Common myeloid progenitor, CD34-positive (primary cell): ENCODE results near the gene PLXNA4.

Experiments used
- CTCF ChIA-PET: fragments of 350-600 bp; sonication (Branson Sonifier 250); formaldehyde crosslinking; loops from one replicate; lab custom pipeline; 2021; ENCODE audit warnings: antibody characterized with exemption; lab: Charles Lee
- POLR2A ChIA-PET: fragments of 350-600 bp; sonication (Branson Sonifier 250); formaldehyde crosslinking; loops from one replicate; lab custom pipeline; 2021; ENCODE audit warnings: antibody characterized with exemption; lab: Charles Lee
- DNase-seq, 3 donors: peaks; one replicate each; pipeline versions ENCODE4 v3.0.0 to v3.0.0-alpha.2; 2013
- H3K27ac ChIP-seq, 2 experiments: 1 replicate in 1 of 2; 2 replicates in 1 of 2; pipeline ENCODE4 v1.7.0; 2013; ENCODE audit warnings: inconsistent platforms in 2 of 2, low read length in 2 of 2, mild to moderate bottlenecking in 2 of 2, low read depth in 1 of 2, moderate library complexity in 1 of 2; ENCODE audit not compliant: severe bottlenecking in 2 of 2, insufficient read depth in 1 of 2, poor library complexity in 1 of 2
- H3K27me3 ChIP-seq, 5 experiments: replicated peaks in 2 of 5; 1 replicate in 3 of 5; 2 replicates in 2 of 5; pipeline versions ENCODE4 v1.6.1 to v1.7.0; 2013; ENCODE audit warnings: low read length in 4 of 5, mild to moderate bottlenecking in 2 of 5, moderate library complexity in 2 of 5, inconsistent platforms in 1 of 5; ENCODE audit not compliant: insufficient read depth in 5 of 5, control insufficient read depth in 4 of 5
- H3K36me3 ChIP-seq, 4 experiments: 1 replicate in 2 of 4; 2 replicates in 2 of 4; pipeline versions ENCODE4 v1.6.1 to v1.7.0; 2013; ENCODE audit warnings: low read length in 3 of 4, control low read depth in 1 of 4, mild to moderate bottlenecking in 1 of 4; ENCODE audit not compliant: control insufficient read depth in 4 of 4, insufficient read depth in 4 of 4
- H3K4me1 ChIP-seq, 4 experiments: 1 replicate in 3 of 4; 2 replicates in 1 of 4; pipeline versions ENCODE4 v1.6.1 to v1.7.1; 2013; ENCODE audit warnings: low read length in 3 of 4, mild to moderate bottlenecking in 3 of 4, control low read depth in 1 of 4, inconsistent platforms in 1 of 4, moderate library complexity in 1 of 4; ENCODE audit not compliant: control insufficient read depth in 4 of 4, insufficient read depth in 4 of 4; ENCODE audit errors: control extremely low read depth in 1 of 4
- H3K4me3 ChIP-seq, 7 experiments: 1 replicate in 4 of 7; 2 replicates in 3 of 7; pipeline versions ENCODE4 v1.5.1 to v1.7.0; 2013; ENCODE audit warnings: mild to moderate bottlenecking in 7 of 7, low read length in 6 of 7, moderate library complexity in 6 of 7, inconsistent platforms in 2 of 7, low read depth in 2 of 7, control low read depth in 1 of 7; ENCODE audit not compliant: insufficient read depth in 4 of 7, control insufficient read depth in 1 of 7; ENCODE audit errors: extremely low read depth in 1 of 7
- H3K9me3 ChIP-seq, 5 experiments: 1 replicate in 4 of 5; 2 replicates in 1 of 5; pipeline versions ENCODE4 v1.6.1 to v1.7.1; 2013; ENCODE audit warnings: low read length in 4 of 5, mild to moderate bottlenecking in 2 of 5, inconsistent platforms in 1 of 5, low read depth in 1 of 5, moderate library complexity in 1 of 5; ENCODE audit not compliant: control insufficient read depth in 4 of 5, insufficient read depth in 2 of 5; ENCODE audit errors: control extremely low read depth in 1 of 5
- WGBS: methylation state at CpG from one replicate; pipeline ENCODE4 v1.1.5; 2013; ENCODE audit not compliant: insufficient coverage; 5-methylcytosine and 5-hydroxymethylcytosine counted together

PLXNA4 gene

DNA sequence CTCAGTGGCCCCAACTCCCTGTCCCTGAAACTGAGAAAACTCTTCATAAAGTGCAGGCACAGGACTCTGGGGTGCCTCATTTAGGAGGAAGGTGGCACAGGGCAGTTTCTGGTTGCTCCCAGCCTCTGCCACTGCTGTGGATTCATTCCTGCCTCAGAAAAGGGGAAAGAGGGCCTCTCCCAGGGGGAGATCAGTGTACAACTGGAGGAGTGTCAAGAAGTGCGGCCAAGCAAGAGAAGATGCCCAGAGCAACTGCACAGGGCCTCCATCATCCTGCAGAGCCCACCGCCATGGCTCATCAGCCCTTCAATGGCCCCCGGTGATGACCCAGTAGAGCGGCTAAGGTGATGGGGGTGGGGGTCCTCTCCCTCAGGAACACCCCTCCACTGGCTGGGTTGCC, 150.3 kb downstream of the PLXNA4 start:
- H3K4me3 ChIP-seq = no peak overlapping the region
- peaks cover 0 to 43% (median 3%) of the 10 kb centered on the region in 4 experiments for H3K4me1 ChIP-seq
- no peaks in the 10 kb centered on the region for H3K27me3 ChIP-seq
- WGBS = 100% methylated on average over 4 of the region's 4 CpGs
- H3K27ac ChIP-seq = no peak overlapping the region
- no peak for DNase-seq
- CTCF ChIA-PET = no interaction called here
- POLR2A ChIA-PET = no interaction called here
- no peaks in the 10 kb centered on the region for H3K9me3 ChIP-seq
- H3K36me3 ChIP-seq = no peaks in the 10 kb centered on the region

DNA sequence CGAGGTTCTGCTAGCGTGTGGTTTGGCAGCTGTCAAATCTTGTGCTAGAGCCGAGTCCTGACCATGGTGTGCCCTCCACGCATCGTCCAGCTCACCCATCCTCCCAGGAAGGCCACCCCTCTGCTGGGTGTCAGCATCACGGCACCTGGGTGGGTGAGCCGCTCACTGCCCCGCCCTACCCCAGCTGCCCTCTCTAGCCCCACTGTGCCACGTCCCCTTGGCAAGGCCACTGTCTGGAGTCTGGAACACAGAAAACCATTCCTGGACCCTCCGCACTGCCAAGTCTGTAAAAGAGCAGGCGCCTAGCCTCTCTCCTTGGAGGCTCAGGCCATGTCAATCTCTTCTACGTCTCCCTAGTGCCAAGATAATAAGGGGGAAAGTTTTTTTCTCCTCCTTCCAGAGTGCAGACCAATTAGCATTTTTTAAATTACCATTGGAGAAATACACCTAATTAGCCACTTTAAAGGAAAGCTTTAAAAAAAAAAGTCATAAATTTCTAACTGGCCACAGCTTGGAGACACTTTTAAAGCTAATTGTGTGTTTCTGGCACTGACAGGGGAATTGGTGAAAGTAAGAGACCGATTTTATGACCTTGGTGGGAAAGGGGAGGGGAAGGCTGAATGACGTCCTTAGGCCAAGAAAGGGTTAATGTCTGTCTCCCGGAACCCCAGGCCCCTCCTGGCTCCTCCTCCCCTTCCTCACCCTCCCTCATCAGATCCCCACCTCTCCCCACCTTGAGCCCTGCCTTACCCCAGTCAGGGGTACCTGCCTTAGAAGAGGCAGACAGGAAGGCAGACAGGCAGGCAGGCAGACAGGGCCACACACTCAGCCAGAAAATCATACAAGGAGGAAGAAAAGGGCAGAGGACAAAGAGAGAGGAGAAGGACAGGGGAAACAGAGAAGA, 151.2 kb downstream of the PLXNA4 start:
- no peaks in the 10 kb centered on the region for H3K36me3 ChIP-seq
- H3K27me3 ChIP-seq = no peaks in the 10 kb centered on the region
- no peaks in the 10 kb centered on the region for H3K9me3 ChIP-seq
- ChIA-PET CTCF (interaction anchor here (1.0 kb wide), 1 partner anchor 12 kb away, joined by 3 read pairs; no protein-coding TSS in a partner anchor), POLR2A (no interaction called here)
- peaks cover 0 to 34% (median 0%) of the 10 kb centered on the region in 4 experiments for H3K4me1 ChIP-seq
- 99% methylated on average over 10 of the region's 15 CpGs for WGBS
- no peak overlapping the region for H3K4me3 ChIP-seq
- H3K27ac ChIP-seq = no peak overlapping the region
- no peak for DNase-seq

DNA sequence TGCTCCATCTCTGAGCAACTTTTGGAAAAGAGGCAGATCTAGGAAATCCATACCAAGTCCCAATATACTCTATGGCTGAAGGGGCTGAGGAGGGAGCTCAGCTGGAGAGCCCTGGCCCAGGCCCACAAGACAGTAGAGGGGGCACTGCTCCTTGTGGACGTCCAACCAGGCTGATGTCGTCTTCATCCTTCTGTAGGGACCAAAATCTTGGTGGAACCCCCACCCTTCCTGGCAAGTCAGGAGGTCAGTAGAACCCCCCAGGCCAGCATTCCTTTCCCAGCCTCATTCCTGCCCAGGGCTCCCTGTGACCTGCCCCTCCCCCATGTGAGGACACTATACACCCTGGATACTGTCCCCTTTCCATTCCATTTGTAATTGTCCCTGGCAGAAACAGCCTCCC, 152.0 kb downstream of the PLXNA4 start:
- ChIA-PET CTCF (interaction anchor here (1.1 kb wide), 1 partner anchor 15 kb away, joined by 3 read pairs; no protein-coding TSS in a partner anchor), POLR2A (no interaction called here)
- Histone ChIP-seq H3K36me3 (no peaks in the 10 kb centered on the region), H3K27me3 (no peaks in the 10 kb centered on the region), H3K4me1 (peaks cover 0 to 29% (median 0%) of the 10 kb centered on the region in 4 experiments), H3K9me3 (no peaks in the 10 kb centered on the region), H3K27ac (no peak overlapping the region), H3K4me3 (no peak overlapping the region)
- 100% methylated on average over 2 of the region's 2 CpGs for WGBS
- DNase-seq = no peak

DNA sequence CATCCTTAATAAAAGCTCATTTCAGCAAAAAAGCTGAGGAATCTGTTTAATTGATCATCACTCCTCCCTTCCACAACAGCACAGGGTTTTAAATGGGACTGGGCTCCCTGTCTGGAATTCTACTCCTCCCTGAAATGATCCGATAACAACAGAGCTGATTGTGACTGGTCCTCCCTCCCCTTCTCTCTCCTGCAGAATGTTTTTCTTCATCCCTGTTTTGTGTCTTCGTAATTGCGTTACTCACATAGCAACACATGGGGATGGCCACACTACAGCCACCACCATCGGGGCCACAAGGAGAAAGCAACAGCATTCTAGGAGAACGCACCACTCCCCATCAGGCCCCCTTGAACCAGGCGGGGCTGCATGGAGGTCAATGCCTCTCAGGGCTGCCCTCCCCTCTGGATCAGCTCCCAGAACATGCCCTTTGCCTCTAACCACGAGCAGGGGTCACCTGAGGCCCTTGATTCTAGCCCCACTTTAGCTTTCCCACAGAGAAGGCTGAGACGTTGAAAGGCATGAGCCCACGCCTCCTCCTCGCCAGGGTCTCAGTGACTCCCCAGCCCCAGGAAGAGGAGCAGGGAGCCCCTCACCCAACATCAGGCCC, 152.6 kb downstream of the PLXNA4 start:
- Histone ChIP-seq H3K27me3 (no peaks in the 10 kb centered on the region), H3K27ac (no peak overlapping the region), H3K4me3 (no peak overlapping the region), H3K9me3 (no peaks in the 10 kb centered on the region), H3K4me1 (peaks cover 0 to 34% (median under 1%) of the 10 kb centered on the region in 4 experiments), H3K36me3 (no peaks in the 10 kb centered on the region)
- 90% methylated on average over 8 of the region's 10 CpGs for WGBS
- DNase-seq = no peak
- POLR2A ChIA-PET = no interaction called here
- CTCF ChIA-PET = interaction anchor here (0.6 to 1.1 kb wide), 2 partner anchors 16 to 210 kb away, joined by 3 read pairs; no protein-coding TSS in a partner anchor

DNA sequence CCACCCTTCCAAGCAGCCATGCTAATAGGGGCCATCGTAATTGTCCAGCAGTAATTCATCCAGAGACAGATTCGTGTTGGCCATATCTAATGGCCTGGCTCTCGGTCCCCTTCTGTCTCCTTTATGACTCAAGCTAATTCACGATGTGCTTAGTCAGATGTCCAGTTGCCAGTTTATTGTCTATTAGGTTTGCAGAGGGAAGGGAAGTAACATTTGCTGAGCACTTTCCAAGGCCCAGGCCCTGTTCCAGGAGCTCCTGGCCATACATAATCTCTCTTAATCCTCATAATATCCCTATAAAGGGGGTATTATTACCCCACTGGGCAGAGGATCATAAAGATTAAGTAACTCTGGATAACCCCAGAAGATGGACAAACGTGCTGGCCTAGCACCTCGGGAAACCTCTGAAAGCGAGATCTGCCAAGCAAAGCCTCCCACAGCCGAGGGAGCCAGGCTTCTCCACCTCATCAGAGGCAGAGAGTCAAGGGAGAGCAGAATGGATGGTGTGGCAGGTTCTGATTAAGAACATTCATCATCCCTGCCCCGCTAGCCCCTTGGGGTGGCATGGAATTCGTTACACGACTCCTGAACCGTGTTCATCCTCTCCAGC, 153.7 kb downstream of the PLXNA4 start:
- Histone ChIP-seq H3K4me3 (no peak overlapping the region), H3K27me3 (no peaks in the 10 kb centered on the region), H3K9me3 (no peaks in the 10 kb centered on the region), H3K4me1 (peaks cover 0 to 35% (median under 1%) of the 10 kb centered on the region in 4 experiments), H3K36me3 (no peaks in the 10 kb centered on the region), H3K27ac (no peak overlapping the region)
- POLR2A ChIA-PET = no interaction called here
- DNase-seq = no peak
- CTCF ChIA-PET = interaction anchor here (2.1 kb wide), 1 partner anchor 94 kb away, joined by 5 read pairs; no protein-coding TSS in a partner anchor
- 97% methylated on average over 9 of the region's 12 CpGs for WGBS

DNA sequence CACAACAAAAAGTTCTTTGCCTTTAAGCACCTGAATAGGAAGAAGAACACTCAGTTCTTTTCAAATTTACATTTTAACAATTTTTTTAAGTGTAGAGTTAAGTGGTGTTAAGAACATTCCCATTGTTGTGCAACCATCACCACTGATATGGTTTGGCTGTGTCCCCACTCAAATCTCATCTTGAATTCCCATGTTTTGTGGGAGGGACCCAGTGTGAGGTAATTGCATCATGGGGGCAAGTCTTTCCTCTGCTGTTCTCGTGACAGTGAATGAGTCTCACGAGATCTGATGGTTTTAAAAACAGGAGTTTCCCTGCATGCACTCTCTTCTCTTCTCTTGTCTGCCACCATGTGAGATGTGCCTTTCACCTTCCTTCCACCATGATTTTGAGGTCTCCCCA, 155.7 kb downstream of the PLXNA4 start:
- DNase-seq = no peak
- Histone ChIP-seq H3K36me3 (no peaks in the 10 kb centered on the region), H3K27ac (no peak overlapping the region), H3K4me1 (peaks cover 0 to 16% (median under 1%) of the 10 kb centered on the region in 4 experiments), H3K4me3 (no peak overlapping the region), H3K27me3 (no peaks in the 10 kb centered on the region), H3K9me3 (no peaks in the 10 kb centered on the region)
- ChIA-PET POLR2A (no interaction called here), CTCF (interaction anchor here (1.1 to 2.1 kb wide), 2 partner anchors 18 to 96 kb away, joined by 3 to 5 read pairs; no protein-coding TSS in a partner anchor)
- WGBS = 100% methylated on average over 2 of the region's 2 CpGs
